Measurements from ENCODE around the gene CXorf49B.
"Not testable (repeated sequence)": the region's sequence is repeated elsewhere in the genome, so short reads cannot be mapped to it uniquely, and the experiment has no call there.

CXorf49B gene

DNA sequence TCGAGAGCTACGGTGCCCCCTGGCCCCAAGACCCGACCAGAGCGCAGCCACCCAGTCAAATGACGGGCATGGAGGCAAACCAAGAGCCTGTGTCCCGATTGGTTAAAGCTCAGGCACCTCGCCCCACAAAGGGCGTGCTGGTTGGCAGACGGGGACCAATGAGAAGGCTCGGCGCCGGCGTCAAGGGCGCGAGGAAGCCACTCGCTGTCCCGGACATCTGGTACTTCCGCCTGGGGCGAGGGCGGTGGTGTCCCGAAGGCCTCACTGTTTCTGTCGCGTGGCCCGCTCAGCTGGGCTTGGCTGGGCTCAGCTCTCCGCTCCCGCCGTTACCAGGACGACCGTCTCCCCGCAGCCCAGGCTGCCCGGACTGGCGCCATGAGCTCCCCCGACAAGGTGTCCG lies at the start of gene CXorf49B:
TSS of gene CXorf49B (plus strand) at position 301 of the 400 bp plus-strand sequence. CDS start at position 376, 75 bp downstream.
- DNase-seq: not testable (repeated sequence)

DNA sequence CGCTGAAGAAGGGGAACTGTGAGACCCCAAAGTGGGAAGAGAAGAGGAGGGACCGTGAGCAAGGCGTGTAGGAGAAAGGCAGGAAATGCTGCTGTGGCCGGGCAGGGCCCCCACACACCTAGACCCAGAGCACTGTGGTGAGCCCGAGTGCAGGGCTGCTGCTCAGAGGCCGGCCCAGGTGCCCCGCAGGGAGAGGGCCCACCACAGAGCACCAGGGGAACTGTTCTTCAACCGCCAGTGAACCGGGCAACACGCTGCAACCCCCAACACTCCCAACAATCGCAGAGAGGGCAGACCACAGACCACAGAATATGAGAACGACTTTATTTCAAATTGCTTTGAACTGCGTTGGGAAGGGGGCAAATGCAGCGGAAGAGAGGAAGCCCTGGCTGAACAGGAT lies 49.1 kb upstream of the CXorf49B start:
- DNase-seq: not testable (repeated sequence)

DNA sequence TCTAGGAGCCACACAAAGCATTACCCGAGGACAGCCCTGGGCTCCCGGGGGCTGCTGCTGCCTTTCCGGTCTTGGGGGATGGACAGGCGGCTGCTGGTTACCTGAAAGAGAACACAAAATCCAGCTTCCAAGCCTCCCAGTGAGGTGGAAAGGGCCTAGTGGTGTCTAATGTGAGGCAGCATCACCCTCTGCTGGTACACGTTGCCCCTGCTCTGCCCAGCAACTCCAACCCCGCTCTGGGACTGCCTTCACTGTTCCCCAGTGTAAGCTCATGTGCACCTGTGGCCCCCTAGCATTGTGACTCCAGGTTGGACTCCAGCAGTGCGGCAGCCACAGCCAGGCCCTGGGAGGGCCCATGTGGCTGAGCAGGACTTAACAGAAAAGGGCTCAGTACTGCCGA lies 47.6 kb upstream of the CXorf49B start:
- DNase-seq: not testable (repeated sequence)

DNA sequence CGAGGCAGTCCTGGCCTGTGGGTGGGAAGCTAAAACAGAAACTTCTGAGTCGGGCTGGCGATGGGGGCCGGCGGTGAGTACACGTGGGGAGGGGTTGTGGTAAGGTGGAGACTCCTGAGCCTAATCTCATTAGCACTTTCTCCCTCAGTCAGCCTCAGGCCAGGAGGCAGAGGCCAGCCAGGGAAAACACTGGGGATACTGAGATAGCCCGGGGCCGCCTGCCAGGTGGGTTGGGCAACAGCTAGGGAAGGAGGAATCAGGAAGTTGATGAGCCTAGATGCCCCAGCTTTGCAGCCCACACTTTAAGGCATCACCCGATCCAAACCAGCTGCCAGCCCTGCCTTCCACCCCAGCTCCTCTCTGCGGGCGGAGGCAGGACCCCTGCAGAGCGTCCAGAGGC lies 46.8 kb upstream of the CXorf49B start:
- not testable (repeated sequence) for DNase-seq

- DNase-seq: not testable (repeated sequence)
Measured at GRCh38 chrX:71718185-71718584, 45.0 kb upstream of the CXorf49B start, which contains the start of gene CXorf49. Gene CXorf49, minus strand, starts transcription at chrX:71718285. Its CDS starts 134 bp downstream, at chrX:71718151.

- not testable (repeated sequence) for DNase-seq
Measured at GRCh38 chrX:71719195-71719594, 44.0 kb upstream of the CXorf49B start.

- DNase-seq: not testable (repeated sequence)
Measured at GRCh38 chrX:71720289-71720886, 42.8 kb upstream of the CXorf49B start.

DNA sequence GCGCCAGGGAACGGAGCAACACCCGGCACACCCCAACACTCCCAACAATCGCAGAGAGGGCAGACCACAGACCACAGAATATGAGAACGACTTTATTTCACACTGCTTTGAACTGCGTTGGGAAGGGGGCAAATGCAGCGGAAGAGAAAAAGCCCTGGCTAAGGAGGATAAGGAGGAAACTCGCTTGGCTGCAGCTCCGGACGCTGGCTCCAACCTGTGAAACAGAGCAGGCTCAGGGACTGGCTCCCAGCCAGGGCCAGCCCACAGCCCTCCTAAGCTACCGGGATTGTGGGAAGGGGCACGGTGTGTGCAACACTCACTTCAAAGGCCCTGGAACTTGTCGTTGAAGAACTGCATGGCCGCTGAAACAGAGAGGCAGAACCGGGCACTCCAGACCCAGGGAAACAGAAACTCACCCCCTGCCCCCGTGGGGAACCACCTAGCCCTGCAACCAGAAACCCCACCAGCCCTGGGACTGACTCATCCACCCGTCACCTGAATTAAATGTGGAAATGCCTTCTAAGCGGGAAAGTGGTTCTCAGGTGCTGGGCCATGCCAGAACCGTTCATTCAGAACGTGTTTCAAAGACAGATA lies 2.4 kb upstream of the CXorf49B start:
- not testable (repeated sequence) for DNase-seq

DNA sequence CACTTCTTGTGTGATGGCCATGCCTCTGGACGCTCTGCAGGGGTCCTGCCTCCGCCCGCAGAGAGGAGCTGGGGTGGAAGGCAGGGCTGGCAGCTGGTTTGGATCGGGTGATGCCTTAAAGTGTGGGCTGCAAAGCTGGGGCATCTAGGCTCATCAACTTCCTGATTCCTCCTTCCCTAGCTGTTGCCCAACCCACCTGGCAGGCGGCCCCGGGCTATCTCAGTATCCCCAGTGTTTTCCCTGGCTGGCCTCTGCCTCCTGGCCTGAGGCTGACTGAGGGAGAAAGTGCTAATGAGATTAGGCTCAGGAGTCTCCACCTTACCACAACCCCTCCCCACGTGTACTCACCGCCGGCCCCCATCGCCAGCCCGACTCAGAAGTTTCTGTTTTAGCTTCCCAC lies 1.7 kb downstream of the CXorf49B start:
- not testable (repeated sequence) for DNase-seq

DNA sequence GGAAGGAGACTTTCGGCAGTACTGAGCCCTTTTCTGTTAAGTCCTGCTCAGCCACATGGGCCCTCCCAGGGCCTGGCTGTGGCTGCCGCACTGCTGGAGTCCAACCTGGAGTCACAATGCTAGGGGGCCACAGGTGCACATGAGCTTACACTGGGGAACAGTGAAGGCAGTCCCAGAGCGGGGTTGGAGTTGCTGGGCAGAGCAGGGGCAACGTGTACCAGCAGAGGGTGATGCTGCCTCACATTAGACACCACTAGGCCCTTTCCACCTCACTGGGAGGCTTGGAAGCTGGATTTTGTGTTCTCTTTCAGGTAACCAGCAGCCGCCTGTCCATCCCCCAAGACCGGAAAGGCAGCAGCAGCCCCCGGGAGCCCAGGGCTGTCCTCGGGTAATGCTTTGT lies 2.5 kb downstream of the CXorf49B start:
- not testable (repeated sequence) for DNase-seq

- DNase-seq: not testable (repeated sequence)
Measured at GRCh38 chrX:71767134-71767533, 4.0 kb downstream of the CXorf49B start.

DNA sequence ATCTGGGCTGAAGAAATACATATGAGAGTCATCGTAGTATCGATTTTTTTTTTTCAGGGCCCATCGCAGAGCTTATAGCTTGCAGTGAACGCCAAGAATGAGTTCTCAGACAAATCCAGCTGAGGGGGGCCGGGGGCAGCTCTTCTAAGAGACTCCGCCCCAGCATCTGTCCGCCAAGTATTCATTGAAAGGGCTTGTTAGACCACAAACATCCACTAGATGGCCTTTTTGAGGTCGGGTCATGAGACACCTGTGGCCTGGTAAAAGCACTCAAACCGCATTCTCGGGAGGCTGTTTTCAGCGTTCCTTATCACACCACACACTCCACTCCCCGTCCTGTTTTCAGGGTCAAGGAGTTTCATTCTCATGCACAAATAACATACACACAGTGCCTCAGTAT lies 15.2 kb downstream of the CXorf49B start:
- not testable (repeated sequence) for DNase-seq

GRCh38 chrX:71782225-71782949 lies 19.2 kb downstream of the CXorf49B start:
- DNase-seq: not testable (repeated sequence)

DNA sequence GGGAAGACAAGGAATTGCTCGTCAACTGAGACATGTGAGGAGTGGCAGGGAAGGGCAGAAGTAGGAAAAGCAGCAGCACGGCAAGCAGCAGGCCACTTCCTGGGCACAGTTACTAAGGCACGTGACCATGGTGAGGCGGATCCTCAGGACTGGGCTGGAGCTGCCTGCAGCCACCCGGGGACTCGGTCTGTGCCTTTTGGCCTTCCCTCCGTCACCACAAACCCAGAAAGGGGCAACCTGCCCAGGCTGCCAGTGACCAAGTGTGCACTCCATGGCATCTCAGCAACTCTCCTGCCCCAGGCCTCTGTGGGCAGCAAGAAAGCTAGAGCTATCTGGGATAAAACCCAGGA lies 19.8 kb downstream of the CXorf49B start:
- not testable (repeated sequence) for DNase-seq

- not testable (repeated sequence) for DNase-seq
Measured at GRCh38 chrX:71783569-71784347, 20.6 kb downstream of the CXorf49B start.

DNA sequence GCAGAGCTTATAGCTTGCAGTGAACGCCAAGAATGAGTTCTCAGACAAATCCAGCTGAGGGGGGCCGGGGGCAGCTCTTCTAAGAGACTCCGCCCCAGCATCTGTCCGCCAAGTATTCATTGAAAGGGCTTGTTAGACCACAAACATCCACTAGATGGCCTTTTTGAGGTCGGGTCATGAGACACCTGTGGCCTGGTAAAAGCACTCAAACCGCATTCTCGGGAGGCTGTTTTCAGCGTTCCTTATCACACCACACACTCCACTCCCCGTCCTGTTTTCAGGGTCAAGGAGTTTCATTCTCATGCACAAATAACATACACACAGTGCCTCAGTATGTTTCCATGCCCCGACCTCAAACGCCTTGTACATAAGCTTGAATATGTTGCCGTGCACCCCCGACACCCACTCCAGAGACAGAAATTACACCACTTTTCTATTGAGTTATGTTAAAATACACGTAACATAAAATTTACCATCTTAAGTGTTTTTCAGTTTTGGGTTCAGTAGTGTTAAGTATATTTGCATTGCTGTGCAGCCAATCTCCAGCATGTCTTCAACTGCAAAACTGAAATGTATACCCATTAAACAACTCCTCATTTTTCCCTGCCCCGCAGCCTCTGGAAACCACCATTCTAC lies 21.3 kb downstream of the CXorf49B start:
- DNase-seq: not testable (repeated sequence)

GRCh38 chrX:71806450-71806849 lies 43.3 kb downstream of the CXorf49B start:
- not testable (repeated sequence) for DNase-seq

GRCh38 chrX:71809886-71810285 lies 46.7 kb downstream of the CXorf49B start:
- no peak for DNase-seq

GRCh38 chrX:71814123-71814912 lies 51.2 kb downstream of the CXorf49B start:
- no peak for DNase-seq

DNA sequence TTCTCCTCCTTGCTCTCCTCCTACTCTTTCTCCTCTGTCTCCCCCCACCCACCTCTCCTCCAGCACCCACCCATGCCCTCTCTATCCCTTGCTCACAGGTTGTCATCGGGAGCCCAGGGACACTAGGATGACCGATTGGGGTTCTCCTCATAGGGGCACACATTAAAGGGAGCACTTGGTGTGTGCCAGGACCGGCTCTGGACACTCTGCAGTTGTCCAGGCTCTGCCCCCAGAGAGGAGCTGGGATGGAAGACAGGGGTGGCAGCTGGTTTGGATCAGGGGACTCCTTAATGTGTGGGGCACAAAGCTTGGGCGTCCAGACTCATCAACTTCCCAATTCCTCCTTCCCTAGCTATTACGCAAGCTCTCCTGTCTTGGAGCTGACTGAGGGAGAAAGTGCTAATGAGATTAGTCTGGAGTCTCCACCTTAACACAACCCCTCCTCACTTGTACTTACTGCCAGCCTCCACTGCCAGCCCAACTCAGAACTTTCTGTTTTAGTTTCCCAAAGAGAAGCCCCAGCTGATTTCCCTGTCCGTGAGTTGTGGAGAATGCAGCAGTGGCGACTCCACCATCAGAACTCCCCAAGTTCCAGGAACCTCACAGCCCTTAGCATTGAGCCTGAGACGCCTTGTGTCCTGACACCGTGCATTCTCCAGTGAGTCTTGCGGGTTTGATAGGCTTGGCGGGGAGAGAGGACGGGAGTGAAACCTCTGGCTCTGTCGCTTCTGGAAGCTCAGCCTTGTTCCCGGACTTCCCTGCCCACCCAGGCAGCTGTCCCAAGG lies 52.2 kb downstream of the CXorf49B start:
- no peak for DNase-seq

DNA sequence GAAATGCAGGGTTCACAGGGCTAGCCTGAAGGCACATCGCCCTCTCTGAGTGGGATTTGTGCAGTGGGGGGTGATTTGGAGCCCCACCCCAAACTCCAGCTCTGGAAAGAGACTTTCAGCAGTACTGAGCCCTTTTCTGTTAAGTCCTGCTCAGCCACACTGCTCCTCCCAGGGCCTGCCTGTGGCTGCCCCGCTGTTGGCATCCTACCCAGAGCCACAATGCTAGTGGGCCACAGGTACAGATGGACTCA lies 52.7 kb downstream of the CXorf49B start:
- no peak for DNase-seq

Data from NCI-H2171 treated with DMSO at 0.1 percent for 48 hours (cell line).